ENCODE data around the gene PNMA5. TPM values are rescaled to one million over a fixed set of nuclear protein-coding genes. Genes with fewer than 3 reads are reported as not detected.
"Not testable (repeated sequence)": the region's sequence is repeated elsewhere in the genome, so short reads cannot be mapped to it uniquely, and the experiment has no call there.

Gene PNMA5
- total RNA-seq, 4 donors from 2014 or later = not detected

DNA sequence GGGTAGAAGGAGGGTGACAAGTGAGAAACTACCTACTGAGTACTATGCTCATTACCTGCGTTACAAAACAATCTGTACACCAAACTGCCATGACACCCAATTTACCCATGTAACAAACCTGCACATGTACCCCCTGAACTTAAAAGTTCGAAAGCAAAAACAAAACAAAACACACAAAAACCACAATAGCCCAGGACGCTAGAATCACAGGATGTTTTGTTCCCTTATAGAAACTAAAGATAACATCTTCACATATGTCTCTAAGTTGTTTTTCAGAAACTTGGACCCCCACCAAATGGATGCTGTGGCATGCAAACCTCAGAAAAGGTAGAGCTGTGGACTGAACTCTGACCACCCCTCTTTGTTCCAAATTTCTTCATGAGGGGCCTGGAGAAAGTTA lies 25.2 kb upstream of the PNMA5 start:
- no peak for DNase-seq (ENCODE audit: low spot score in 2 of 2)
- Histone ChIP-seq H3K27me3 (peaks cover 1% of the 10 kb centered on the region), H3K4me3 (no peak overlapping the region), H3K27ac (no peak overlapping the region), H3K9me3 (no peaks in the 10 kb centered on the region), H3K4me1 (no peaks in the 10 kb centered on the region), H3K36me3 (no peaks in the 10 kb centered on the region)
- 63% methylated on average over 3 of the region's 3 CpGs for WGBS
- TF ChIP-seq, protein P1, sequence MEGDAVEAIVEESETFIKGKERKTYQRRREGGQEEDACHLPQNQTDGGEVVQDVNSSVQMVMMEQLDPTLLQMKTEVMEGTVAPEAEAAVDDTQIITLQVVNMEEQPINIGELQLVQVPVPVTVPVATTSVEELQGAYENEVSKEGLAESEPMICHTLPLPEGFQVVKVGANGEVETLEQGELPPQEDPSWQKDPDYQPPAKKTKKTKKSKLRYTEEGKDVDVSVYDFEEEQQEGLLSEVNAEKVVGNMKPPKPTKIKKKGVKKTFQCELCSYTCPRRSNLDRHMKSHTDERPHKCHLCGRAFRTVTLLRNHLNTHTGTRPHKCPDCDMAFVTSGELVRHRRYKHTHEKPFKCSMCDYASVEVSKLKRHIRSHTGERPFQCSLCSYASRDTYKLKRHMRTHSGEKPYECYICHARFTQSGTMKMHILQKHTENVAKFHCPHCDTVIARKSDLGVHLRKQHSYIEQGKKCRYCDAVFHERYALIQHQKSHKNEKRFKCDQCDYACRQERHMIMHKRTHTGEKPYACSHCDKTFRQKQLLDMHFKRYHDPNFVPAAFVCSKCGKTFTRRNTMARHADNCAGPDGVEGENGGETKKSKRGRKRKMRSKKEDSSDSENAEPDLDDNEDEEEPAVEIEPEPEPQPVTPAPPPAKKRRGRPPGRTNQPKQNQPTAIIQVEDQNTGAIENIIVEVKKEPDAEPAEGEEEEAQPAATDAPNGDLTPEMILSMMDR (IDR thresholded peaks at IDR 0.05) = no peak
- TF ChIP-seq POLR2AphosphoS5 (IDR thresholded peaks at IDR 0.05) = no peak
- no peak for TF ChIP-seq EP300 (IDR thresholded peaks at IDR 0.05)
- no peak for TF ChIP-seq POLR2A (IDR thresholded peaks at IDR 0.05)

GRCh38 chrX:153017174-153017573 lies 23.3 kb upstream of the PNMA5 start:
- WGBS = 51% methylated on average over 2 of the region's 2 CpGs
- not testable (repeated sequence) for H3K4me1 ChIP-seq; H3K27ac ChIP-seq; H3K4me3 ChIP-seq; DNase-seq (ENCODE audit: low spot score in 2 of 2); H3K9me3 ChIP-seq; H3K27me3 ChIP-seq; H3K36me3 ChIP-seq

DNA sequence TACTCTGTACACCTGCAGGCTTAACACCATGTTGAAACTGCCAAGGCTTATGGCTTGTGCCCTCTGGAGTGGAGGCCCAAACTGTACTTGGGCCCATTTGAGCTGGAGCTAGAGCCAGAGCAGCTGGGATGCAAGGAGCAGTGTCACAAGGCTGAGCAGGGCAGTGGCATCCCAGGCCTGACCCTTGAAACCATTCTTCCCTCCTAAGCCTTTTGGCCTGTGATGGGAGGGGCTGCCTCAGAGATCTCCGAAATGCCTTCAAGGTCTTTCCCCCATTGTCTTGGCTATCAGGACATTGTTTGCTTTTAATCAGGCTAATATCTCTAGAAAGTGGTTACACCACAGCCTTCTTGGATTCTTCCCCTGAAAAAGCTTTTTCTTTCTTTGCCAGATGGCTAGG lies 10.9 kb upstream of the PNMA5 start:
- Histone ChIP-seq H3K9me3 (no peaks in the 10 kb centered on the region), H3K36me3 (no peaks in the 10 kb centered on the region), H3K27me3 (no peaks in the 10 kb centered on the region), H3K4me1 (no peaks in the 10 kb centered on the region), H3K4me3 (no peak overlapping the region), H3K27ac (no peak overlapping the region)
- 81% methylated on average over 1 of the region's 1 CpG for WGBS
- no peak for DNase-seq (ENCODE audit: low spot score in 2 of 2)
- no peak for TF ChIP-seq EP300 (IDR thresholded peaks at IDR 0.05)
- TF ChIP-seq POLR2AphosphoS5 (IDR thresholded peaks at IDR 0.05) = no peak
- TF ChIP-seq POLR2A (IDR thresholded peaks at IDR 0.05) = no peak
- TF ChIP-seq, protein P1 (IDR thresholded peaks at IDR 0.05) = no peak

DNA sequence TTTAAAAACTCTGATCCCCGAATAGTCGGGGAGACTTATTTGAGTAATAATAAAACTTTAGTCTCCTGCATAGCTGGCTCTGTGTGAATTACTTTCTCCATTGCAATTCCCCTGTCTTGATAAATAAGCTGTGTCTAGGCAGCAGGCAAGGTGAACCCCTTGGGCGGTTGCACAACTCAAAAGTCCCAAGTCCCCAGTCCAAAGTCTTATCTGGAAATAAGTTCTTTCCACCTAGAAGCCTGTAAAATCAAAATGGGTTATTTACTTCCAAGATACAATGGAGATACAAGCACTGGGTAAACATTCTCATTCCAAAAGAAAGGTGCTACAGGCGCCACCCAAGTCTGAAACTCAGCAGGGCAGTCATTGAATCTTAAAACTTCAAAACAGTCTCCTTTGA lies 10.1 kb upstream of the PNMA5 start:
- WGBS = 77% methylated on average over 4 of the region's 4 CpGs
- no peak overlapping the region for H3K27ac ChIP-seq
- no peak for DNase-seq (ENCODE audit: low spot score in 2 of 2)
- no peak overlapping the region for H3K4me3 ChIP-seq
- no peaks in the 10 kb centered on the region for H3K36me3 ChIP-seq
- TF ChIP-seq POLR2AphosphoS5 (IDR thresholded peaks at IDR 0.05) (no peak), POLR2A (IDR thresholded peaks at IDR 0.05) (no peak), EP300 (IDR thresholded peaks at IDR 0.05) (no peak)
- TF ChIP-seq, protein P1 (IDR thresholded peaks at IDR 0.05) = no peak
- H3K27me3 ChIP-seq = no peaks in the 10 kb centered on the region
- H3K4me1 ChIP-seq = no peaks in the 10 kb centered on the region
- H3K9me3 ChIP-seq = no peaks in the 10 kb centered on the region

DNA sequence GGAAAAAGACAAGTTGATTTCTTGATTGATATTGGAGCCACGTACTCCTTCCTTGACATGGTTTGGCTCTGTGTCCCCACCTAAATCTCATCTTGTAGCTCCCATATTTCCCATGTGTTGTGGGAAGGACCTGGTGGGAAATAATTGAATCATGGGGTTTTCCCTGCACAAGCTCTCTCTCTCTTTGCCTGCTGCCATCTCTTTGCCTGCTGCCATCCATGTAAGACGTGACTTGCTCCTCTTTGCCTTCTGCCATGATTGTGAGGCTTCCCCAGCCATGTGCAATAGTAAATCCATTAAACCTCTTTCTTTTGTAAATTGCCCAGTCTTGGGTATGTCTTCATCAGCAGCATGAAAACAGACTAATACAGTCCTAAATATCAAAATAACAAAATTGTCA lies 8.3 kb upstream of the PNMA5 start:
- H3K9me3 ChIP-seq; H3K27me3 ChIP-seq; H3K4me1 ChIP-seq; H3K36me3 ChIP-seq; H3K27ac ChIP-seq; DNase-seq (ENCODE audit: low spot score in 2 of 2); H3K4me3 ChIP-seq: not testable (repeated sequence)
- WGBS = 71% methylated on average over 2 of the region's 2 CpGs

GRCh38 chrX:152997337-152997736 lies 3.4 kb upstream of the PNMA5 start:
- Histone ChIP-seq H3K9me3 (no peaks in the 10 kb centered on the region), H3K4me3 (no peak overlapping the region), H3K27ac (no peak overlapping the region), H3K4me1 (no peaks in the 10 kb centered on the region), H3K36me3 (no peaks in the 10 kb centered on the region), H3K27me3 (no peaks in the 10 kb centered on the region)
- WGBS = 88% methylated on average over 9 of the region's 9 CpGs
- no peak for DNase-seq (ENCODE audit: low spot score in 2 of 2)
- TF ChIP-seq, protein P1 (IDR thresholded peaks at IDR 0.05) = no peak
- TF ChIP-seq POLR2A (IDR thresholded peaks at IDR 0.05) = no peak
- no peak for TF ChIP-seq EP300 (IDR thresholded peaks at IDR 0.05)
- TF ChIP-seq POLR2AphosphoS5 (IDR thresholded peaks at IDR 0.05) = no peak

Data from suprapubic skin (tissue), 4 donors.